Upper lobe of right lung (tissue), 1 donor: ENCODE results near the gene DAD1. TPM values are rescaled to one million over a fixed set of nuclear protein-coding genes. Genes with fewer than 3 reads are reported as not detected.
"Not testable (repeated sequence)": the region's sequence is repeated elsewhere in the genome, so short reads cannot be mapped to it uniquely, and the experiment has no call there.

ENCODE experiments used
- ATAC-seq: fragments of 200-7000 bp; cut with Tn5 transposase; one replicate; pipeline ENCODE4 v1.9.1; 2020; ENCODE audit warnings: mild to moderate bottlenecking, moderate library complexity
- DNase-seq: peaks from one replicate; pipeline ENCODE4 v3.0.0-alpha.2; 2020
- H3K27ac ChIP-seq: fragments of 200-600 bp; one replicate; pipeline ENCODE4 v1.8.0; 2022
- H3K27me3 ChIP-seq: fragments of 200-600 bp; one replicate; pipeline ENCODE4 v1.8.0; 2022; ENCODE audit warnings: mild to moderate bottlenecking
- H3K36me3 ChIP-seq: fragments of 200-600 bp; one replicate; pipeline ENCODE4 v1.8.0; 2022
- H3K4me1 ChIP-seq: fragments of 200-600 bp; one replicate; pipeline ENCODE4 v1.8.0; 2022
- H3K4me3 ChIP-seq: fragments of 200-600 bp; one replicate; pipeline ENCODE4 v1.8.0; 2022; ENCODE audit warnings: mild to moderate bottlenecking
- H3K9me3 ChIP-seq: fragments of 200-600 bp; one replicate; pipeline ENCODE4 v1.8.0; 2022
- CTCF ChIP-seq: fragments of 200-600 bp; IDR thresholded peaks from one replicate; pipeline ENCODE4 v1.8.0; 2022; ENCODE audit warnings: antibody characterized with exemption
- intact Hi-C: fragments of 100-400 bp; cut with DNase I; formaldehyde crosslinking; loops from one replicate; pipeline ENCODE4 v1.11.0; 2022
- long read RNA-seq: library from polyadenylated mRNA; unstranded; transcript quantifications from one replicate; pipeline ENCODE4 v2.0.0, GENCODE V29; 2021
- total RNA-seq: library from RNA; stranded (reverse); fragmentation: NEBNext Ultra II Directional; extraction: Animal tissue kit (Norgen Biotek cat#: 25700); gene quantifications from one replicate; pipeline ENCODE4 v1.2.1, GENCODE V29; 2021
- donor health status: DM: no; HTN: yes; CAD: no; lungs with severe emphysema.

The DAD1 gene
- 184 TPM for total RNA-seq
- long read RNA-seq, transcript DAD1-201 (3 exons, 731 nt), result major isoform, 48 of 49 reads
- long read RNA-seq, partial matches to known transcripts, result 0 of 49 reads
- long read RNA-seq, other reads (novel, unspliced or antisense), result 1 of 49 reads

GRCh38 chr14:22589096-22589839, at the start of gene DAD1:
Gene DAD1 (minus strand): TSS chr14:22589224. CDS start chr14:22589157, 67 bp downstream.
- intact Hi-C loops, result no loop called here
- no peak for TF ChIP-seq CTCF
- Histone ChIP-seq H3K36me3 (no peaks in the 10 kb centered on the region), H3K27me3 (no peaks in the 10 kb centered on the region), H3K4me1 (peaks cover 30% of the 10 kb centered on the region), H3K4me3 (peak within 1 kb of the TSS; percentile 72), H3K27ac (peak within 1 kb of the TSS; percentile 99), H3K9me3 (no peaks in the 10 kb centered on the region)
- DNase-seq (peak; percentile 99), ATAC-seq (peak; percentile 98)

GRCh38 chr14:22635980-22636379, 47.0 kb upstream of the DAD1 start:
- H3K4me3 ChIP-seq, ATAC-seq, intact Hi-C loops: not testable (repeated sequence)

GRCh38 chr14:22634233-22634900, 45.3 kb upstream of the DAD1 start:
- TF ChIP-seq CTCF, result no peak
- Histone ChIP-seq H3K27ac (no peak overlapping the region), H3K4me3 (no peak overlapping the region), H3K27me3 (no peaks in the 10 kb centered on the region), H3K9me3 (no peaks in the 10 kb centered on the region), H3K36me3 (no peaks in the 10 kb centered on the region), H3K4me1 (no peaks in the 10 kb centered on the region)
- DNase-seq (no peak), ATAC-seq (no peak)
- intact Hi-C loops, result no loop called here

More at GRCh38 chr14:22635980-22636379, 47.0 kb upstream of the DAD1 start:
- not testable (repeated sequence) for DNase-seq, H3K27me3 ChIP-seq, H3K36me3 ChIP-seq, H3K4me1 ChIP-seq, H3K9me3 ChIP-seq, H3K27ac ChIP-seq

GRCh38 chr14:22630486-22630885, 41.5 kb upstream of the DAD1 start:
- intact Hi-C loops, result no loop called here
- H3K4me3 ChIP-seq, result no peak overlapping the region
- H3K4me1 ChIP-seq, result no peaks in the 10 kb centered on the region

GRCh38 chr14:22630066-22630465, 41.0 kb upstream of the DAD1 start:
- DNase-seq (no peak), ATAC-seq (no peak)
- H3K9me3 ChIP-seq, result no peaks in the 10 kb centered on the region
- no peaks in the 10 kb centered on the region for H3K27me3 ChIP-seq
- intact Hi-C loops, result no loop called here
- no peak overlapping the region for H3K4me3 ChIP-seq
- no peaks in the 10 kb centered on the region for H3K36me3 ChIP-seq
- no peak overlapping the region for H3K27ac ChIP-seq
- no peaks in the 10 kb centered on the region for H3K4me1 ChIP-seq
- no peak for TF ChIP-seq CTCF

More at GRCh38 chr14:22630486-22630885, 41.5 kb upstream of the DAD1 start:
- DNase-seq, result no peak
- Histone ChIP-seq H3K27ac (no peak overlapping the region), H3K27me3 (no peaks in the 10 kb centered on the region), H3K36me3 (no peaks in the 10 kb centered on the region), H3K9me3 (no peaks in the 10 kb centered on the region)
- no peak for ATAC-seq
- TF ChIP-seq CTCF, result no peak

GRCh38 chr14:22629361-22629760, 40.3 kb upstream of the DAD1 start:
- intact Hi-C loops, result no loop called here
- TF ChIP-seq CTCF, result no peak
- ATAC-seq, result no peak
- H3K27me3 ChIP-seq, result no peaks in the 10 kb centered on the region
- no peaks in the 10 kb centered on the region for H3K4me1 ChIP-seq
- no peak for DNase-seq
- no peaks in the 10 kb centered on the region for H3K36me3 ChIP-seq
- no peak overlapping the region for H3K27ac ChIP-seq
- H3K4me3 ChIP-seq, result no peak overlapping the region
- H3K9me3 ChIP-seq, result no peaks in the 10 kb centered on the region
